DOHH2 (cell line): ENCODE results near the gene GYS1.

Experiments used
- H3F3A ChIP-seq: fragments of 200-600 bp; sonication (generic), shearing (Covaris generic); 2 replicates; pipeline ENCODE4 v1.6.0; 2016; ENCODE audit warnings: antibody characterized with exemption, mild to moderate bottlenecking; ENCODE audit not compliant: control insufficient read depth, insufficient read depth
- H3K27ac ChIP-seq: fragments of 200-600 bp; sonication (generic); 2 replicates; pipeline ENCODE4 v1.5.1; 2014; ENCODE audit warnings: low read depth, mild to moderate bottlenecking, low read length, moderate library complexity
- H3K27me3 ChIP-seq: fragments of 200-600 bp; sonication (generic); 2 replicates; pipeline ENCODE4 v1.6.1; 2014; ENCODE audit warnings: mild to moderate bottlenecking, low read length, mixed read lengths; ENCODE audit not compliant: control insufficient read depth
- H3K36me3 ChIP-seq: fragments of 200-600 bp; sonication (generic); 2 replicates; pipeline ENCODE4 v1.6.1; 2014; ENCODE audit warnings: mild to moderate bottlenecking, low read length, moderate library complexity, mixed read lengths; ENCODE audit not compliant: control insufficient read depth
- H3K4me1 ChIP-seq: fragments of 200-600 bp; sonication (generic); 2 replicates; pipeline ENCODE4 v1.6.1; 2014; ENCODE audit warnings: mild to moderate bottlenecking, low read length, mixed read lengths; ENCODE audit not compliant: control insufficient read depth
- H3K4me2 ChIP-seq: fragments of 200-600 bp; sonication (generic); 2 replicates; pipeline ENCODE4 v1.6.0; 2014; ENCODE audit warnings: mild to moderate bottlenecking, low read length, moderate library complexity
- H3K4me3 ChIP-seq: fragments of 200-600 bp; sonication (generic); 2 replicates; pipeline ENCODE4 v1.5.1; 2014; ENCODE audit warnings: mild to moderate bottlenecking, low read length, mixed read lengths
- H3K79me2 ChIP-seq: fragments of 200-600 bp; sonication (generic); 2 replicates; pipeline ENCODE4 v1.6.1; 2014; ENCODE audit warnings: mild to moderate bottlenecking, low read length, mixed read lengths; ENCODE audit not compliant: control insufficient read depth
- H3K9me2 ChIP-seq: fragments of 200-600 bp; sonication (generic); replicated peaks from 2 replicates; pipeline ENCODE4 v1.6.1; 2014; ENCODE audit warnings: mild to moderate bottlenecking, low read length, mixed read lengths; ENCODE audit not compliant: control insufficient read depth
- H3K9me3 ChIP-seq: fragments of 200-600 bp; sonication (generic); 2 replicates; pipeline ENCODE4 v1.6.1; 2014; ENCODE audit warnings: antibody characterized with exemption, low read length, mixed read lengths; ENCODE audit not compliant: control insufficient read depth, insufficient read depth
- H4K20me1 ChIP-seq: fragments of 200-600 bp; sonication (generic); 2 replicates; pipeline ENCODE4 v1.6.0; 2014; ENCODE audit warnings: low read depth, mild to moderate bottlenecking, antibody characterized with exemption, low read length, moderate library complexity; ENCODE audit not compliant: control insufficient read depth, insufficient read depth
- CTCF ChIP-seq: fragments of 200-600 bp; sonication (generic); IDR thresholded peaks from one replicate; pipeline ENCODE4 v1.5.1; 2014; ENCODE audit warnings: antibody characterized with exemption, mild to moderate bottlenecking, low read depth, low read length; ENCODE audit not compliant: poor library complexity, severe bottlenecking
- EZH2phosphoT487 ChIP-seq: fragments of 200-600 bp; sonication (generic); IDR thresholded peaks from 2 replicates; pipeline ENCODE4 v1.6.1; 2017; ENCODE audit warnings: borderline replicate concordance, mild to moderate bottlenecking, antibody characterized with exemption, low read length, moderate library complexity, mixed read lengths

GYS1 gene

GRCh38 chr19:48962029-48962848 is 30.9 kb downstream of the GYS1 start:
- Histone ChIP-seq H3K4me2 (peak overlapping the region; percentile 79), H3K9me3 (no peaks in the 10 kb centered on the region), H3K79me2 (peaks cover 36% of the 10 kb centered on the region), H3K27ac (peak overlapping the region; percentile 77), H3K36me3 (peaks cover 27% of the 10 kb centered on the region), H4K20me1 (no peaks in the 10 kb centered on the region), H3K9me2 (no peaks in the 10 kb centered on the region), H3F3A (peaks cover 7% of the 10 kb centered on the region), H3K4me1 (peaks cover 49% of the 10 kb centered on the region), H3K27me3 (no peaks in the 10 kb centered on the region), H3K4me3 (peak overlapping the region; percentile 67)
- TF ChIP-seq CTCF (no peak), EZH2phosphoT487 (no peak)

GRCh38 chr19:48961673-48962028 is 31.5 kb downstream of the GYS1 start:
- no peaks in the 10 kb centered on the region for H4K20me1 ChIP-seq
- H3K4me3 ChIP-seq, result peak overlapping the region; percentile 67; the same call in 1 of the 2 replicates
- H3K79me2 ChIP-seq, result peaks cover 36% of the 10 kb centered on the region
- H3F3A ChIP-seq, result peaks cover 1% of the 10 kb centered on the region
- TF ChIP-seq EZH2phosphoT487, result no peak
- TF ChIP-seq CTCF, result no peak
- peak overlapping the region; percentile 77 for H3K27ac ChIP-seq
- no peaks in the 10 kb centered on the region for H3K9me3 ChIP-seq
- H3K9me2 ChIP-seq, result no peaks in the 10 kb centered on the region
- H3K4me2 ChIP-seq, result peak overlapping the region; percentile 79
- no peaks in the 10 kb centered on the region for H3K27me3 ChIP-seq
- H3K36me3 ChIP-seq, result peaks cover 23% of the 10 kb centered on the region
- peaks cover 44% of the 10 kb centered on the region for H3K4me1 ChIP-seq

GRCh38 chr19:48961051-48961649 is 32.0 kb downstream of the GYS1 start:
- Histone ChIP-seq H3K27me3 (no peaks in the 10 kb centered on the region), H3K36me3 (peaks cover 21% of the 10 kb centered on the region), H3K4me1 (peaks cover 40% of the 10 kb centered on the region), H4K20me1 (no peaks in the 10 kb centered on the region), H3K4me2 (no peak overlapping the region), H3F3A (no peaks in the 10 kb centered on the region; the same call in 1 of the 2 replicates), H3K4me3 (no peak overlapping the region), H3K27ac (no peak overlapping the region), H3K79me2 (peaks cover 35% of the 10 kb centered on the region), H3K9me3 (no peaks in the 10 kb centered on the region), H3K9me2 (no peaks in the 10 kb centered on the region)
- TF ChIP-seq EZH2phosphoT487 (no peak), CTCF (no peak)
